ENCODE data around the gene KRT32. TPM values are rescaled to one million over a fixed set of nuclear protein-coding genes. Genes with fewer than 3 reads are reported as not detected.
A peak's percentile ranks its signal among the peaks of the same experiment; 100 is the strongest.

The KRT32 gene
- total RNA-seq, 1 donor from 2014 or later = not detected

DNA sequence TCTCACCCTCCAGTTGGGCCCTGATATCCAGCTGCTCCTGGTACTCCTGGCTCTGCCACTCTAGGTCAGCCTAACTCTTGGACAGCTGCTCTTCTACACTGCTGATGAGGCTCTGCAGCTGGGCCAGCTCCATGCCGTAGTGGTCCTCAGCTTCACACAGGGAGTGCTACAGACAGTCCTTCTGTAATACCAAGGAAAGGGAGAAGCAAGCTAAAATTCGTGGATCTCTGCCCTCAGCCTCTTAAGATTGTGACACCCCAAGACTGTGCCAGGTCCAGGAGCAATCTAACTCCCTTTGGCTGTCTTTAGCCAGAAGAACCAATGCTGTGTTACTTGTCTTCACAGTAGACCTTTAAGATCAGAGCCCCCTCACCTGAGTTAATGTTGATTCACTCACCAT lies 18.7 kb downstream of the KRT32 start:
- Histone ChIP-seq H3K4me2 (no peak overlapping the region), H3K4me3 (no peak overlapping the region), H3K4me1 (no peaks in the 10 kb centered on the region), H3K36me3 (no peaks in the 10 kb centered on the region), H3K27ac (no peak overlapping the region), H3K9ac (no peak overlapping the region), H3K79me2 (ENCODE audit: low read depth) (no peaks in the 10 kb centered on the region), H3K9me3 (ENCODE audit: low read depth) (no peaks in the 10 kb centered on the region), H3K27me3 (no peaks in the 10 kb centered on the region), H2AFZ (replicated peaks) (no peak overlapping the region), H3F3A (ENCODE audit: low read depth) (no peaks in the 10 kb centered on the region), H4K20me1 (ENCODE audit: low read depth) (no peaks in the 10 kb centered on the region)
- peaks cover 9% of the 10 kb centered on the region for H3K9me3 Mint-ChIP-seq
- DNase-seq (ENCODE audit: low spot score) = no peak
- H3K36me3 Mint-ChIP-seq = no peaks in the 10 kb centered on the region
- H3K4me3 Mint-ChIP-seq = no peak overlapping the region
- H3K27me3 Mint-ChIP-seq (ENCODE audit: insufficient read depth, low read depth) = peaks cover 9% of the 10 kb centered on the region
- peak overlapping the region; percentile 78 for H3K27ac Mint-ChIP-seq
- H3K4me1 Mint-ChIP-seq = no peaks in the 10 kb centered on the region
- TF ChIP-seq EZH2phosphoT487 (IDR thresholded peaks at IDR 0.05) (no peak), EZH2 (IDR thresholded peaks at IDR 0.05) (no peak)
- TF ChIP-seq, protein P1, sequence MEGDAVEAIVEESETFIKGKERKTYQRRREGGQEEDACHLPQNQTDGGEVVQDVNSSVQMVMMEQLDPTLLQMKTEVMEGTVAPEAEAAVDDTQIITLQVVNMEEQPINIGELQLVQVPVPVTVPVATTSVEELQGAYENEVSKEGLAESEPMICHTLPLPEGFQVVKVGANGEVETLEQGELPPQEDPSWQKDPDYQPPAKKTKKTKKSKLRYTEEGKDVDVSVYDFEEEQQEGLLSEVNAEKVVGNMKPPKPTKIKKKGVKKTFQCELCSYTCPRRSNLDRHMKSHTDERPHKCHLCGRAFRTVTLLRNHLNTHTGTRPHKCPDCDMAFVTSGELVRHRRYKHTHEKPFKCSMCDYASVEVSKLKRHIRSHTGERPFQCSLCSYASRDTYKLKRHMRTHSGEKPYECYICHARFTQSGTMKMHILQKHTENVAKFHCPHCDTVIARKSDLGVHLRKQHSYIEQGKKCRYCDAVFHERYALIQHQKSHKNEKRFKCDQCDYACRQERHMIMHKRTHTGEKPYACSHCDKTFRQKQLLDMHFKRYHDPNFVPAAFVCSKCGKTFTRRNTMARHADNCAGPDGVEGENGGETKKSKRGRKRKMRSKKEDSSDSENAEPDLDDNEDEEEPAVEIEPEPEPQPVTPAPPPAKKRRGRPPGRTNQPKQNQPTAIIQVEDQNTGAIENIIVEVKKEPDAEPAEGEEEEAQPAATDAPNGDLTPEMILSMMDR (IDR thresholded peaks at IDR 0.05) = no peak

DNA sequence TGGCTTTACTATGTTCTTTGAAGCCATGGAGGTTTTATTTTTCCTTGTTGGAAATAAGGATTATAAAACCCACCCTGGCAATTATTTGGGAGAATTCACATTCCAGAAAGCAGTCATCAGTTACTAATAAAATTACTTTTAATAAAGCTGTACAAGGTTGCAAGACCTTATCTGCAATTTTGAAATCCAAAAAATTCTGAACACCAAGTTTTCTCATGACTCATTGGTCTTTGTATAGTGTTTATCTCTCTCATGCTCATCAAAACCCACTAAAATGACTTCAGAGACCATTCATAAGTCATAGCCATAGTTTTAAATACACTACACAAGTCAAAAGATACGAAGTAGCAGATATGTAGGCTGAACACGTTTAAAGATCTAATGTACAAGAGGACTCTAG lies 20.4 kb downstream of the KRT32 start:
- H3K4me1 ChIP-seq = no peaks in the 10 kb centered on the region
- no peaks in the 10 kb centered on the region for H3K79me2 ChIP-seq (ENCODE audit: low read depth)
- H3K9me3 Mint-ChIP-seq = peaks cover 9% of the 10 kb centered on the region
- no peaks in the 10 kb centered on the region for H3K9me3 ChIP-seq (ENCODE audit: low read depth)
- no peaks in the 10 kb centered on the region for H3F3A ChIP-seq (ENCODE audit: low read depth)
- H3K36me3 Mint-ChIP-seq = no peaks in the 10 kb centered on the region
- H3K9ac ChIP-seq = no peak overlapping the region
- no peak for DNase-seq (ENCODE audit: low spot score)
- no peak overlapping the region for H3K4me3 ChIP-seq
- H3K4me2 ChIP-seq = no peak overlapping the region
- no peaks in the 10 kb centered on the region for H3K4me1 Mint-ChIP-seq
- no peaks in the 10 kb centered on the region for H4K20me1 ChIP-seq (ENCODE audit: low read depth)
- H3K27ac Mint-ChIP-seq = no peak overlapping the region
- no peaks in the 10 kb centered on the region for H3K27me3 ChIP-seq
- H3K27ac ChIP-seq = no peak overlapping the region
- H3K27me3 Mint-ChIP-seq (ENCODE audit: insufficient read depth, low read depth) = peaks cover 7% of the 10 kb centered on the region
- H3K36me3 ChIP-seq = no peaks in the 10 kb centered on the region
- no peak overlapping the region for H2AFZ ChIP-seq (replicated peaks)
- TF ChIP-seq, protein P1 (IDR thresholded peaks at IDR 0.05) = no peak
- TF ChIP-seq EZH2 (IDR thresholded peaks at IDR 0.05) = no peak
- no peak for TF ChIP-seq EZH2phosphoT487 (IDR thresholded peaks at IDR 0.05)
- no peak overlapping the region for H3K4me3 Mint-ChIP-seq

GRCh38 chr17:41444640-41445039 lies 22.5 kb downstream of the KRT32 start:
- no peak for TF ChIP-seq EZH2 (IDR thresholded peaks at IDR 0.05)
- no peak for TF ChIP-seq EZH2phosphoT487 (IDR thresholded peaks at IDR 0.05)
- TF ChIP-seq, protein P1 (IDR thresholded peaks at IDR 0.05) = no peak

More at GRCh38 chr17:41444640-41445039, 22.5 kb downstream of the KRT32 start:
- H3K4me3 ChIP-seq = no peak overlapping the region
- no peaks in the 10 kb centered on the region for H3K9me3 ChIP-seq (ENCODE audit: low read depth)
- DNase-seq (ENCODE audit: low spot score) = no peak
- no peak overlapping the region for H3K27ac ChIP-seq
- no peak overlapping the region for H3K9ac ChIP-seq
- H3K27me3 ChIP-seq = no peaks in the 10 kb centered on the region
- Mint-ChIP-seq H3K27me3 (ENCODE audit: insufficient read depth, low read depth) (peaks cover 3% of the 10 kb centered on the region), H3K27ac (no peak overlapping the region), H3K9me3 (peaks cover 4% of the 10 kb centered on the region), H3K36me3 (no peaks in the 10 kb centered on the region), H3K4me3 (no peak overlapping the region), H3K4me1 (no peaks in the 10 kb centered on the region)
- no peaks in the 10 kb centered on the region for H3K79me2 ChIP-seq (ENCODE audit: low read depth)
- no peaks in the 10 kb centered on the region for H3F3A ChIP-seq (ENCODE audit: low read depth)
- no peaks in the 10 kb centered on the region for H3K36me3 ChIP-seq
- no peaks in the 10 kb centered on the region for H3K4me1 ChIP-seq
- no peaks in the 10 kb centered on the region for H4K20me1 ChIP-seq (ENCODE audit: low read depth)
- H3K4me2 ChIP-seq = no peak overlapping the region
- H2AFZ ChIP-seq (replicated peaks) = no peak overlapping the region
